MCF 10A (cell line): Measurements from ENCODE around the gene CXCL12. TPM values are rescaled to one million over a fixed set of nuclear protein-coding genes. Genes with fewer than 3 reads are reported as not detected.

ENCODE experiments used
- BruUV-seq: library from RNA; stranded (reverse); fragments of 400-500 nt; replicated peaks from 2 replicates; lab custom pipeline; 2021; lab: Mats Ljungman, UMichigan
- CTCF ChIA-PET: fragments of 300-600 bp; sonication (Branson Sonifier 250); formaldehyde crosslinking; extraction: SDS; loops from one replicate; lab custom pipeline; 2021; ENCODE audit warnings: antibody characterized with exemption, inconsistent platforms; lab: Yijun Ruan, JAX
- POLR2A ChIA-PET: fragments of 300-600, 350-650 bp; sonication (Branson Sonifier 250); formaldehyde crosslinking; extraction: SDS; loops from one replicate; lab custom pipeline; 2020; ENCODE audit warnings: antibody characterized with exemption, inconsistent platforms; lab: Yijun Ruan, JAX
- DNase-seq: peaks from one replicate; pipeline ENCODE4 v3.0.0-alpha.2; 2018; ENCODE audit not compliant: unreplicated experiment
- H3K27ac Mint-ChIP-seq: one replicate; pipeline ENCODE4 v1.8.0; 2022; ENCODE audit warnings: mild to moderate bottlenecking, low read depth, mixed read lengths; ENCODE audit not compliant: unreplicated experiment
- H3K27me3 Mint-ChIP-seq: one replicate; pipeline ENCODE4 v1.8.0; 2022; ENCODE audit warnings: mixed read lengths; ENCODE audit not compliant: insufficient read depth, unreplicated experiment
- H3K36me3 Mint-ChIP-seq: one replicate; pipeline ENCODE4 v1.8.0; 2022; ENCODE audit warnings: mild to moderate bottlenecking, moderate library complexity, mixed read lengths; ENCODE audit not compliant: insufficient read depth, unreplicated experiment
- H3K4me1 Mint-ChIP-seq: one replicate; pipeline ENCODE4 v1.8.0; 2022; ENCODE audit warnings: mixed read lengths; ENCODE audit not compliant: insufficient read depth, unreplicated experiment
- H3K4me3 Mint-ChIP-seq: one replicate; pipeline ENCODE4 v1.8.0; 2022; ENCODE audit warnings: mild to moderate bottlenecking, moderate library complexity, mixed read lengths; ENCODE audit not compliant: unreplicated experiment
- H3K9me3 Mint-ChIP-seq: one replicate; pipeline ENCODE4 v1.8.0; 2022; ENCODE audit warnings: mixed read lengths; ENCODE audit not compliant: unreplicated experiment
- CTCF ChIP-seq: fragments of 200-600 bp; IDR thresholded peaks from one replicate; pipeline ENCODE4 v1.8.0; 2022; ENCODE audit warnings: antibody characterized with exemption, mild to moderate bottlenecking; ENCODE audit not compliant: unreplicated experiment
- intact Hi-C: fragments of 100-400 bp; cut with micrococcal nuclease; formaldehyde crosslinking; loops from 2 replicates; pipeline ENCODE4 v1.14.1; 2022
- total RNA-seq: library from RNA; stranded (reverse); gene quantifications from 2 replicates; pipeline ENCODE4 v1.2.3, GENCODE V29; 2022

The CXCL12 gene
- total RNA-seq, 1 experiment from 2014 or later = not detected

GRCh38 chr10:44377651-44378310, 7.1 kb downstream of the CXCL12 start:
- CTCF ChIA-PET = interaction anchor here (0.7 kb wide), 1 partner anchor 706 kb away, joined by 3 read pairs; no protein-coding TSS in a partner anchor
- intact Hi-C loops = no loop called here
- H3K9me3 Mint-ChIP-seq = no peaks in the 10 kb centered on the region

GRCh38 chr10:44376472-44377099, 8.3 kb downstream of the CXCL12 start:
- no TSS peak for BruUV-seq
- POLR2A ChIA-PET = interaction anchor here (0.7 kb wide), 1 partner anchor 61 kb away, joined by 5 read pairs; no protein-coding TSS in a partner anchor
- Mint-ChIP-seq H3K36me3 (no peaks in the 10 kb centered on the region), H3K27ac (no peak overlapping the region), H3K9me3 (no peaks in the 10 kb centered on the region), H3K4me3 (no peak overlapping the region), H3K4me1 (no peaks in the 10 kb centered on the region), H3K27me3 (peaks cover 40% of the 10 kb centered on the region)
- CTCF ChIA-PET = no interaction called here
- intact Hi-C loops = no loop called here
- TF ChIP-seq CTCF = no peak
- DNase-seq = no peak

More at GRCh38 chr10:44377651-44378310, 7.1 kb downstream of the CXCL12 start:
- DNase-seq = no peak
- TF ChIP-seq CTCF = no peak
- no TSS peak for BruUV-seq
- peaks cover 31% of the 10 kb centered on the region for H3K27me3 Mint-ChIP-seq
- H3K27ac Mint-ChIP-seq = no peak overlapping the region
- POLR2A ChIA-PET = interaction anchor here (0.5 kb wide), 1 partner anchor 189 kb away, joined by 3 read pairs; no protein-coding TSS in a partner anchor
- no peaks in the 10 kb centered on the region for H3K4me1 Mint-ChIP-seq
- no peak overlapping the region for H3K4me3 Mint-ChIP-seq
- H3K36me3 Mint-ChIP-seq = no peaks in the 10 kb centered on the region

GRCh38 chr10:44374155-44374554, 10.7 kb downstream of the CXCL12 start:
- POLR2A ChIA-PET = no interaction called here
- intact Hi-C loops = no loop called here
- no peaks in the 10 kb centered on the region for H3K4me1 Mint-ChIP-seq
- no peak for TF ChIP-seq CTCF
- CTCF ChIA-PET = interaction anchor here (0.6 kb wide), 1 partner anchor 33 kb away, joined by 3 read pairs; no protein-coding TSS in a partner anchor
- no peak for DNase-seq
- H3K4me3 Mint-ChIP-seq = no peak overlapping the region
- H3K27ac Mint-ChIP-seq = no peak overlapping the region
- H3K9me3 Mint-ChIP-seq = no peaks in the 10 kb centered on the region
- H3K27me3 Mint-ChIP-seq = peaks cover 43% of the 10 kb centered on the region
- no peaks in the 10 kb centered on the region for H3K36me3 Mint-ChIP-seq
- no TSS peak for BruUV-seq

GRCh38 chr10:44373341-44373995, 11.4 kb downstream of the CXCL12 start:
- H3K9me3 Mint-ChIP-seq = no peaks in the 10 kb centered on the region
- DNase-seq = no peak
- BruUV-seq = no TSS peak
- ChIA-PET CTCF (no interaction called here), POLR2A (no interaction called here)
- intact Hi-C loops = no loop called here
- H3K4me1 Mint-ChIP-seq = no peaks in the 10 kb centered on the region
- no peaks in the 10 kb centered on the region for H3K36me3 Mint-ChIP-seq
- H3K27ac Mint-ChIP-seq = no peak overlapping the region
- TF ChIP-seq CTCF = no peak
- peaks cover 43% of the 10 kb centered on the region for H3K27me3 Mint-ChIP-seq
- no peak overlapping the region for H3K4me3 Mint-ChIP-seq
